ENCODE results near the gene TAPT1. TPM values are rescaled to one million over a fixed set of nuclear protein-coding genes. Genes with fewer than 3 reads are reported as not detected.

The TAPT1 gene
- polyA plus RNA-seq, 4 donors = 7.3 to 22.3 (median 13.6) TPM

- no peak for DNase-seq
- WGBS, 3 donors = 76 to 86% (median 82%) methylated on average over 3 of the region's 3 CpGs
- FAIRE-seq = no peak
Measured at GRCh38 chr4:16238327-16238726, 12.1 kb upstream of the TAPT1 start.

GRCh38 chr4:16237715-16238114 lies 11.4 kb upstream of the TAPT1 start:
- no peaks in the 10 kb centered on the region for H3K9me3 ChIP-seq (ENCODE audit: control insufficient read depth in 2 of 2, insufficient read depth in 1 of 2, low read depth in 1 of 2, low read length in 1 of 2)
- no peak overlapping the region for H3K4me3 ChIP-seq (ENCODE audit: low read depth in 1 of 3, low read length in 3 of 3)
- no peaks in the 10 kb centered on the region for H3K36me3 ChIP-seq (ENCODE audit: control insufficient read depth in 3 of 3, insufficient read depth in 2 of 3, low read depth in 1 of 3, low read length in 3 of 3)
- H3K27me3 ChIP-seq (ENCODE audit: control insufficient read depth in 3 of 3, insufficient read depth in 3 of 3, low read length in 3 of 3) = no peaks in the 10 kb centered on the region
- no peak overlapping the region for H3K27ac ChIP-seq (ENCODE audit: low read depth in 1 of 3, low read length in 2 of 3)
- WGBS, 3 donors = 87 to 92% (median 88%) methylated on average over 7 of the region's 7 CpGs
- no peaks in the 10 kb centered on the region for H3K4me1 ChIP-seq (ENCODE audit: control insufficient read depth in 3 of 3, insufficient read depth in 2 of 3, low read depth in 1 of 3, low read length in 2 of 3)
- FAIRE-seq (no peak), DNase-seq (no peak)

More at GRCh38 chr4:16238327-16238726, 12.1 kb upstream of the TAPT1 start:
- H3K27ac ChIP-seq (ENCODE audit: low read depth in 1 of 3, low read length in 2 of 3) = no peak overlapping the region
- no peaks in the 10 kb centered on the region for H3K27me3 ChIP-seq (ENCODE audit: control insufficient read depth in 3 of 3, insufficient read depth in 3 of 3, low read length in 3 of 3)
- no peaks in the 10 kb centered on the region for H3K4me1 ChIP-seq (ENCODE audit: control insufficient read depth in 3 of 3, insufficient read depth in 2 of 3, low read depth in 1 of 3, low read length in 2 of 3)
- H3K36me3 ChIP-seq (ENCODE audit: control insufficient read depth in 3 of 3, insufficient read depth in 2 of 3, low read depth in 1 of 3, low read length in 3 of 3) = peaks cover 0 to 4% (median 0%) of the 10 kb centered on the region in 3 donors
- no peaks in the 10 kb centered on the region for H3K9me3 ChIP-seq (ENCODE audit: control insufficient read depth in 2 of 2, insufficient read depth in 1 of 2, low read depth in 1 of 2, low read length in 1 of 2)
- H3K4me3 ChIP-seq (ENCODE audit: low read depth in 1 of 3, low read length in 3 of 3) = no peak overlapping the region

- Histone ChIP-seq H3K9me3 (ENCODE audit: control insufficient read depth in 2 of 2, insufficient read depth in 1 of 2, low read depth in 1 of 2, low read length in 1 of 2) (no peaks in the 10 kb centered on the region), H3K27me3 (ENCODE audit: control insufficient read depth in 3 of 3, insufficient read depth in 3 of 3, low read length in 3 of 3) (no peaks in the 10 kb centered on the region)
- WGBS, 3 donors = 89 to 95% (median 92%) methylated on average over 5 of the region's 5 CpGs
Measured at GRCh38 chr4:16236402-16237023, 10.2 kb upstream of the TAPT1 start.

GRCh38 chr4:16235209-16235608 lies 8.9 kb upstream of the TAPT1 start:
- Histone ChIP-seq H3K4me1 (ENCODE audit: control insufficient read depth in 3 of 3, insufficient read depth in 2 of 3, low read depth in 1 of 3, low read length in 2 of 3) (no peaks in the 10 kb centered on the region), H3K27me3 (ENCODE audit: control insufficient read depth in 3 of 3, insufficient read depth in 3 of 3, low read length in 3 of 3) (no peaks in the 10 kb centered on the region), H3K4me3 (ENCODE audit: low read depth in 1 of 3, low read length in 3 of 3) (no peak overlapping the region), H3K36me3 (ENCODE audit: control insufficient read depth in 3 of 3, insufficient read depth in 2 of 3, low read depth in 1 of 3, low read length in 3 of 3) (no peaks in the 10 kb centered on the region), H3K9me3 (ENCODE audit: control insufficient read depth in 2 of 2, insufficient read depth in 1 of 2, low read depth in 1 of 2, low read length in 1 of 2) (no peaks in the 10 kb centered on the region), H3K27ac (ENCODE audit: low read depth in 1 of 3, low read length in 2 of 3) (no peak overlapping the region)
- DNase-seq (no peak), FAIRE-seq (no peak)
- WGBS, 3 donors = 82 to 89% (median 87%) methylated on average over 4 of the region's 4 CpGs

More at GRCh38 chr4:16236402-16237023, 10.2 kb upstream of the TAPT1 start:
- Histone ChIP-seq H3K4me3 (ENCODE audit: low read depth in 1 of 3, low read length in 3 of 3) (no peak overlapping the region), H3K36me3 (ENCODE audit: control insufficient read depth in 3 of 3, insufficient read depth in 2 of 3, low read depth in 1 of 3, low read length in 3 of 3) (no peaks in the 10 kb centered on the region), H3K4me1 (ENCODE audit: control insufficient read depth in 3 of 3, insufficient read depth in 2 of 3, low read depth in 1 of 3, low read length in 2 of 3) (no peaks in the 10 kb centered on the region), H3K27ac (ENCODE audit: low read depth in 1 of 3, low read length in 2 of 3) (no peak overlapping the region)
- no peak for DNase-seq
- no peak for FAIRE-seq

- Histone ChIP-seq H3K4me1 (ENCODE audit: control insufficient read depth in 3 of 3, insufficient read depth in 2 of 3, low read depth in 1 of 3, low read length in 2 of 3) (no peaks in the 10 kb centered on the region), H3K4me3 (ENCODE audit: low read depth in 1 of 3, low read length in 3 of 3) (no peak overlapping the region), H3K36me3 (ENCODE audit: control insufficient read depth in 3 of 3, insufficient read depth in 2 of 3, low read depth in 1 of 3, low read length in 3 of 3) (no peaks in the 10 kb centered on the region), H3K27me3 (ENCODE audit: control insufficient read depth in 3 of 3, insufficient read depth in 3 of 3, low read length in 3 of 3) (no peaks in the 10 kb centered on the region), H3K9me3 (ENCODE audit: control insufficient read depth in 2 of 2, insufficient read depth in 1 of 2, low read depth in 1 of 2, low read length in 1 of 2) (no peaks in the 10 kb centered on the region), H3K27ac (ENCODE audit: low read depth in 1 of 3, low read length in 2 of 3) (no peak overlapping the region)
- DNase-seq (no peak), FAIRE-seq (no peak)
- 93 to 96% (median 94%) methylated on average over 4 of the region's 4 CpGs for WGBS, 3 donors
Measured at GRCh38 chr4:16233569-16234177, 7.4 kb upstream of the TAPT1 start.

- no peak overlapping the region for H3K4me3 ChIP-seq (ENCODE audit: low read depth in 1 of 3, low read length in 3 of 3)
- DNase-seq (no peak), FAIRE-seq (peak; percentile 53)
- H3K9me3 ChIP-seq (ENCODE audit: control insufficient read depth in 2 of 2, insufficient read depth in 1 of 2, low read depth in 1 of 2, low read length in 1 of 2) = no peaks in the 10 kb centered on the region
- H3K27ac ChIP-seq (ENCODE audit: low read depth in 1 of 3, low read length in 2 of 3) = no peak overlapping the region
- WGBS, 3 donors = 42 to 60% (median 49%) methylated on average over 4 of the region's 4 CpGs
- no peaks in the 10 kb centered on the region for H3K4me1 ChIP-seq (ENCODE audit: control insufficient read depth in 3 of 3, insufficient read depth in 2 of 3, low read depth in 1 of 3, low read length in 2 of 3)
- H3K27me3 ChIP-seq (ENCODE audit: control insufficient read depth in 3 of 3, insufficient read depth in 3 of 3, low read length in 3 of 3) = no peaks in the 10 kb centered on the region
- H3K36me3 ChIP-seq (ENCODE audit: control insufficient read depth in 3 of 3, insufficient read depth in 2 of 3, low read depth in 1 of 3, low read length in 3 of 3) = no peaks in the 10 kb centered on the region
Measured at GRCh38 chr4:16231570-16232245, 5.4 kb upstream of the TAPT1 start.

GRCh38 chr4:16230308-16230707 lies 4.0 kb upstream of the TAPT1 start:
- H3K4me3 ChIP-seq (ENCODE audit: low read depth in 1 of 3, low read length in 3 of 3) = no peak overlapping the region
- FAIRE-seq (no peak), DNase-seq (no peak)
- no peak overlapping the region for H3K27ac ChIP-seq (ENCODE audit: low read depth in 1 of 3, low read length in 2 of 3)
- no peaks in the 10 kb centered on the region for H3K4me1 ChIP-seq (ENCODE audit: control insufficient read depth in 3 of 3, insufficient read depth in 2 of 3, low read depth in 1 of 3, low read length in 2 of 3)
- 78 to 94% (median 93%) methylated on average over 2 of the region's 2 CpGs for WGBS, 3 donors
- no peaks in the 10 kb centered on the region for H3K36me3 ChIP-seq (ENCODE audit: control insufficient read depth in 3 of 3, insufficient read depth in 2 of 3, low read depth in 1 of 3, low read length in 3 of 3)
- no peaks in the 10 kb centered on the region for H3K9me3 ChIP-seq (ENCODE audit: control insufficient read depth in 2 of 2, insufficient read depth in 1 of 2, low read depth in 1 of 2, low read length in 1 of 2)
- no peaks in the 10 kb centered on the region for H3K27me3 ChIP-seq (ENCODE audit: control insufficient read depth in 3 of 3, insufficient read depth in 3 of 3, low read length in 3 of 3)

GRCh38 chr4:16229604-16230003 lies 3.3 kb upstream of the TAPT1 start:
- no peak for FAIRE-seq
- no peak for DNase-seq
- Histone ChIP-seq H3K36me3 (ENCODE audit: control insufficient read depth in 3 of 3, insufficient read depth in 2 of 3, low read depth in 1 of 3, low read length in 3 of 3) (no peaks in the 10 kb centered on the region), H3K27ac (ENCODE audit: low read depth in 1 of 3, low read length in 2 of 3) (no peak overlapping the region), H3K9me3 (ENCODE audit: control insufficient read depth in 2 of 2, insufficient read depth in 1 of 2, low read depth in 1 of 2, low read length in 1 of 2) (no peaks in the 10 kb centered on the region), H3K4me3 (ENCODE audit: low read depth in 1 of 3, low read length in 3 of 3) (no peak overlapping the region), H3K27me3 (ENCODE audit: control insufficient read depth in 3 of 3, insufficient read depth in 3 of 3, low read length in 3 of 3) (no peaks in the 10 kb centered on the region), H3K4me1 (ENCODE audit: control insufficient read depth in 3 of 3, insufficient read depth in 2 of 3, low read depth in 1 of 3, low read length in 2 of 3) (peaks cover 0 to 1% (median 0%) of the 10 kb centered on the region in 3 donors)
- 96 to 98% (median 98%) methylated on average over 2 of the region's 2 CpGs for WGBS, 3 donors
